IMR-90 (cell line): ENCODE results near the gene TMC4. TPM values are rescaled to one million over a fixed set of nuclear protein-coding genes. Genes with fewer than 3 reads are reported as not detected.

Experiments
- MAFK ChIP-seq: IDR thresholded peaks from 2 replicates; pipeline ENCODE4 v1.6.1; 2012; ENCODE audit warnings: low read depth, low read length, improper control_type of control experiment
- MAZ ChIP-seq: IDR thresholded peaks from 2 replicates; pipeline ENCODE4 v1.6.1; 2012; ENCODE audit warnings: low read depth, mild to moderate bottlenecking, low read length, improper control_type of control experiment, moderate library complexity, borderline replicate concordance
- USF2 ChIP-seq: fragments of 150-350 bp; IDR thresholded peaks from 2 replicates; pipeline ENCODE4 v1.6.1; 2017; ENCODE audit warnings: mild to moderate bottlenecking, antibody characterized with exemption, low read length, low read depth
- polyA plus RNA-seq, 3 experiments: library from polyadenylated mRNA; depleted of rRNA; stranded (reverse); fragments of >200 nt; gene quantifications; 2 replicates each; pipeline ENCODE4 v1.2.3, GENCODE V29; 2012; ENCODE audit warnings: low replicate concordance in 1 of 3
- total RNA-seq: library from RNA; depleted of rRNA; stranded (reverse); fragments of >200 nt; gene quantifications from 2 replicates; pipeline ENCODE4 v1.2.3, GENCODE V29; 2012

TMC4 gene
- total and polyA plus RNA-seq, 2 of the 4 experiments (the other 2 are of a cell fraction) = 0.72 to 1.1 TPM

- peak; percentile 32; the same call in 1 of the 2 replicates for TF ChIP-seq USF2
- TF ChIP-seq MAZ = peak; percentile 96
- TF ChIP-seq MAFK = no peak
Measured at GRCh38 chr19:54189735-54190502, 17.0 kb upstream of the TMC4 start (continued).
